ENCODE measurements around the gene NR2E3.

NR2E3 gene

DNA sequence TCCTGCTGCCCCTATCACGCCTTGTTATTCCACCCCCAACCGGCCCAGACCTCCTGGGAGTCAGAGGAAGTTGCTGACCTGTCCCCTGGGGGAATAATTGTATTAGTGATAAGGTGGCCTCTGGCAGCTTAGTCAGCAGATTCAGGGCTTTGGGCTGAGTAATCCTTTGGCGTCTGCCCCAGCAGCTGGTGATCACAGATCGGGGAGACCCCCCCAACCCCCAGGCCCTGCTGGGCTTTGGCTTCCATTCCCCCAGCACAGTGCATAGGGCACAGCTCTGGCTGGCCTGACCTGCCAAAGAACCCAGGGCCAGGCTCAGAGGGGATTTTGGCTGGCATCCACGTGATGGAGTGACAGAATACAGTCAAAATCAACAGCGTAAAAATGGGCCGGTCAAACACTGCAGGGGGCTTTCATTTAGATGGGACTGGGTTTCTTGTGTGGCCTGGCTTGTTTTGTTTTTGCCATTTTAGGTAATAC lies 3.9 kb upstream of the NR2E3 start:
- peaks cover 3% of the 10 kb centered on the region for H3K27me3 ChIP-seq (ENCODE audit: insufficient read depth, low read length, poor library complexity)
- H3K36me3 ChIP-seq (ENCODE audit: insufficient read depth, low read length), result no peaks in the 10 kb centered on the region
- H3K9me3 ChIP-seq (ENCODE audit: insufficient read depth, low read length, severe bottlenecking), result no peaks in the 10 kb centered on the region
- H4K20me1 ChIP-seq (ENCODE audit: insufficient read depth, low read length), result no peaks in the 10 kb centered on the region
- ATAC-seq (ENCODE audit: insufficient read depth, low read depth) (no peak), DNase-seq (no peak)
- H3K79me2 ChIP-seq (ENCODE audit: insufficient read depth, low read length), result no peaks in the 10 kb centered on the region
- no peak overlapping the region for H3K4me3 ChIP-seq (ENCODE audit: low read depth in 1 of 2, low read length in 2 of 2)
- H3K4me1 ChIP-seq (ENCODE audit: insufficient read depth, low read length), result no peaks in the 10 kb centered on the region
- no peak overlapping the region for H3K4me2 ChIP-seq (ENCODE audit: insufficient read depth, low read length)
- no peak for TF ChIP-seq EZH2 (IDR thresholded peaks at IDR 0.05; ENCODE audit: borderline replicate concordance, low read depth, low read length, severe bottlenecking)
- TF ChIP-seq, protein P1, sequence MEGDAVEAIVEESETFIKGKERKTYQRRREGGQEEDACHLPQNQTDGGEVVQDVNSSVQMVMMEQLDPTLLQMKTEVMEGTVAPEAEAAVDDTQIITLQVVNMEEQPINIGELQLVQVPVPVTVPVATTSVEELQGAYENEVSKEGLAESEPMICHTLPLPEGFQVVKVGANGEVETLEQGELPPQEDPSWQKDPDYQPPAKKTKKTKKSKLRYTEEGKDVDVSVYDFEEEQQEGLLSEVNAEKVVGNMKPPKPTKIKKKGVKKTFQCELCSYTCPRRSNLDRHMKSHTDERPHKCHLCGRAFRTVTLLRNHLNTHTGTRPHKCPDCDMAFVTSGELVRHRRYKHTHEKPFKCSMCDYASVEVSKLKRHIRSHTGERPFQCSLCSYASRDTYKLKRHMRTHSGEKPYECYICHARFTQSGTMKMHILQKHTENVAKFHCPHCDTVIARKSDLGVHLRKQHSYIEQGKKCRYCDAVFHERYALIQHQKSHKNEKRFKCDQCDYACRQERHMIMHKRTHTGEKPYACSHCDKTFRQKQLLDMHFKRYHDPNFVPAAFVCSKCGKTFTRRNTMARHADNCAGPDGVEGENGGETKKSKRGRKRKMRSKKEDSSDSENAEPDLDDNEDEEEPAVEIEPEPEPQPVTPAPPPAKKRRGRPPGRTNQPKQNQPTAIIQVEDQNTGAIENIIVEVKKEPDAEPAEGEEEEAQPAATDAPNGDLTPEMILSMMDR (IDR thresholded peaks at IDR 0.05; ENCODE audit: borderline replicate concordance, extremely low read depth, low read length, poor library complexity, severe bottlenecking), result no peak
- H3K9ac ChIP-seq (ENCODE audit: low read depth, low read length), result no peak overlapping the region
- H2AFZ ChIP-seq (ENCODE audit: low read depth, low read length), result no peak overlapping the region
- H3K27ac ChIP-seq (ENCODE audit: low read length), result no peak overlapping the region

DNA sequence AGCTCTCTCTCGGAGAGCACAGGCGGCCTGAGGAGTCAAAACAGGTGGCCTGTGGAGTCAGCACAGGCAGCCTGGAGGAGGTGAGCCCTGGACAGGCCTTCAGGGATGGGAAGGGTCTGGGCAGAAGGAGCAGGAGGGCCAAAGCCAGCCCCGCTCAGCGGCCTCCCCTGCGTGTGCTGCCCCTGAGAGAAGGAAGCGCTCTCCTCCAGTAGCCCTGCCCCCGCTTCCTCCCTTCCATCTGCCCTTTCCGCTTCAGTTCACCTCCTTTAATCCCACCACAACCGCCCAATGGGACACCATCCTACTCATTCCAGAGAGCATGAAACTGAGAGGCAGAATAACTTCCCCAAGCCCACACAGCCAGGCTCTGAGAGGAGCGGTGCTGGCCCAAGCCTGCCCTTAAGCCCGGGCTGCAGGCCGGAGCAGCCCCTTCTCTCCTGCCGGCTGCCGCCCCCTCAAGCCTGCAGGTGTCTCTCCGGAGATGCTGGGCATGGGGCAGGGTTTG lies 3.2 kb upstream of the NR2E3 start:
- H3K4me1 ChIP-seq (ENCODE audit: insufficient read depth, low read length), result no peaks in the 10 kb centered on the region
- no peaks in the 10 kb centered on the region for H3K9me3 ChIP-seq (ENCODE audit: insufficient read depth, low read length, severe bottlenecking)
- no peak for TF ChIP-seq EZH2 (IDR thresholded peaks at IDR 0.05; ENCODE audit: borderline replicate concordance, low read depth, low read length, severe bottlenecking)
- TF ChIP-seq, protein P1 (IDR thresholded peaks at IDR 0.05; ENCODE audit: borderline replicate concordance, extremely low read depth, low read length, poor library complexity, severe bottlenecking), result no peak
- peaks cover 3% of the 10 kb centered on the region for H3K27me3 ChIP-seq (ENCODE audit: insufficient read depth, low read length, poor library complexity)
- no peak overlapping the region for H3K4me3 ChIP-seq (ENCODE audit: low read depth in 1 of 2, low read length in 2 of 2)
- H3K27ac ChIP-seq (ENCODE audit: low read length), result no peak overlapping the region
- H2AFZ ChIP-seq (ENCODE audit: low read depth, low read length), result no peak overlapping the region
- ATAC-seq (ENCODE audit: insufficient read depth, low read depth), result no peak
- H3K79me2 ChIP-seq (ENCODE audit: insufficient read depth, low read length), result no peaks in the 10 kb centered on the region
- no peak overlapping the region for H3K9ac ChIP-seq (ENCODE audit: low read depth, low read length)
- no peaks in the 10 kb centered on the region for H4K20me1 ChIP-seq (ENCODE audit: insufficient read depth, low read length)
- H3K36me3 ChIP-seq (ENCODE audit: insufficient read depth, low read length), result no peaks in the 10 kb centered on the region
- no peak overlapping the region for H3K4me2 ChIP-seq (ENCODE audit: insufficient read depth, low read length)
- no peak for DNase-seq

DNA sequence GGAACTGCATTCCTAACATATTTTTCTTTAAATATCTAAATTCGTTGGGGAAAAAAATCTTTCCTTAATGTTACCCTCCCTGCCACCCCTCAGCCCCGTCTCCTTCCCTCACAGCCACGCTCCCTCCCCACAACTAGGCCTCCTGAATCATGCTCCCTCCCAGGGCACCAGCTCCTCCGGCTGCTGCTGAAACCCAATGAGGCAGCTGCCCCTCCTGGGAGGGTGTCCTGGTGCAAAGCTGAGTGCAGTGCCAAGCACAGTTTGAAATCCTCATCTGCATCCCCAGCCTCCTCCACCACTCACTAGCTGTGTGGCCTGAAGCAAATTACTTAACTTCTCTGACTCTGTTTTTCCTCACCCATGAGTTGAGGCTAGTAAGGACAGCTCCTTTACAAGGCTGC lies 2.7 kb upstream of the NR2E3 start:
- no peaks in the 10 kb centered on the region for H3K79me2 ChIP-seq (ENCODE audit: insufficient read depth, low read length)
- no peak for TF ChIP-seq EZH2 (IDR thresholded peaks at IDR 0.05; ENCODE audit: borderline replicate concordance, low read depth, low read length, severe bottlenecking)
- TF ChIP-seq, protein P1 (IDR thresholded peaks at IDR 0.05; ENCODE audit: borderline replicate concordance, extremely low read depth, low read length, poor library complexity, severe bottlenecking), result no peak
- no peak overlapping the region for H3K27ac ChIP-seq (ENCODE audit: low read length)
- H3K9ac ChIP-seq (ENCODE audit: low read depth, low read length), result no peak overlapping the region
- H3K9me3 ChIP-seq (ENCODE audit: insufficient read depth, low read length, severe bottlenecking), result no peaks in the 10 kb centered on the region
- H3K4me3 ChIP-seq (ENCODE audit: low read depth in 1 of 2, low read length in 2 of 2), result no peak overlapping the region
- H3K4me1 ChIP-seq (ENCODE audit: insufficient read depth, low read length), result no peaks in the 10 kb centered on the region
- DNase-seq, result no peak
- H3K36me3 ChIP-seq (ENCODE audit: insufficient read depth, low read length), result no peaks in the 10 kb centered on the region
- no peak for ATAC-seq (ENCODE audit: insufficient read depth, low read depth)
- peaks cover 3% of the 10 kb centered on the region for H3K27me3 ChIP-seq (ENCODE audit: insufficient read depth, low read length, poor library complexity)
- H4K20me1 ChIP-seq (ENCODE audit: insufficient read depth, low read length), result no peaks in the 10 kb centered on the region
- no peak overlapping the region for H2AFZ ChIP-seq (ENCODE audit: low read depth, low read length)
- no peak overlapping the region for H3K4me2 ChIP-seq (ENCODE audit: insufficient read depth, low read length)
